WI38 (cell line): ENCODE results near the gene TRAM1L1.

Source experiments
- H3K4me3 ChIP-seq: 2 replicates; pipeline ENCODE4 v1.5.1; 2011; ENCODE audit warnings: low read depth, mild to moderate bottlenecking, control low read depth, low read length
- TF ChIP-seq, protein P1 (sequence below): IDR thresholded peaks from 2 replicates; pipeline ENCODE4 v1.5.1; 2012; ENCODE audit warnings: low read depth, mild to moderate bottlenecking, control low read depth, low read length

TRAM1L1 gene

GRCh38 chr4:117084866-117085701 is at the start of gene TRAM1L1:
TSS of gene TRAM1L1 (minus strand) at chr4:117085576. CDS start at chr4:117085393, 183 bp downstream.
- peak within 1 kb of the TSS; percentile 61 for H3K4me3 ChIP-seq
- TF ChIP-seq, protein P1, sequence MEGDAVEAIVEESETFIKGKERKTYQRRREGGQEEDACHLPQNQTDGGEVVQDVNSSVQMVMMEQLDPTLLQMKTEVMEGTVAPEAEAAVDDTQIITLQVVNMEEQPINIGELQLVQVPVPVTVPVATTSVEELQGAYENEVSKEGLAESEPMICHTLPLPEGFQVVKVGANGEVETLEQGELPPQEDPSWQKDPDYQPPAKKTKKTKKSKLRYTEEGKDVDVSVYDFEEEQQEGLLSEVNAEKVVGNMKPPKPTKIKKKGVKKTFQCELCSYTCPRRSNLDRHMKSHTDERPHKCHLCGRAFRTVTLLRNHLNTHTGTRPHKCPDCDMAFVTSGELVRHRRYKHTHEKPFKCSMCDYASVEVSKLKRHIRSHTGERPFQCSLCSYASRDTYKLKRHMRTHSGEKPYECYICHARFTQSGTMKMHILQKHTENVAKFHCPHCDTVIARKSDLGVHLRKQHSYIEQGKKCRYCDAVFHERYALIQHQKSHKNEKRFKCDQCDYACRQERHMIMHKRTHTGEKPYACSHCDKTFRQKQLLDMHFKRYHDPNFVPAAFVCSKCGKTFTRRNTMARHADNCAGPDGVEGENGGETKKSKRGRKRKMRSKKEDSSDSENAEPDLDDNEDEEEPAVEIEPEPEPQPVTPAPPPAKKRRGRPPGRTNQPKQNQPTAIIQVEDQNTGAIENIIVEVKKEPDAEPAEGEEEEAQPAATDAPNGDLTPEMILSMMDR: no peak

DNA sequence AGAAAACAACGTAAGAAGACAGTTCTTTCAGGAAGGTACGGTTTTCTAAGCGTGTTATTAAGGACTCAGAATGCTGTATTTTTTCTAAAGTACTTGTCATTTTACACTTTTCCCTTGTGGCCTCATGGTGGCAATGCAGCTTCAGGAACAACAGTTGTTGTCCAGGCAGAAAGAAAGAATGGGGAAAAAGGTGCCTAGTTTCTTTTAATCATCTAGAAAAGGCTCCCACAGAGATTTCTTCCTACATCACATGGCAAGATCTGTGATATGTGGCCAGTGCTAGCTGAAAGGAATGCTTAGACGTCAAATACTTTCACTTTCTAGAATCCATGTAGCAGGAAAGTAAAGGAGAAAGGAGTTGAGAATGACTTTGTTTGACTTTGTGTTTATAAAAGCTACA is 49.0 kb upstream of the TRAM1L1 start:
- H3K4me3 ChIP-seq: no peak overlapping the region
- TF ChIP-seq, protein P1: peak; percentile 35; the same call in 1 of the 2 replicates

GRCh38 chr4:117096886-117097285 is 11.5 kb upstream of the TRAM1L1 start:
- no peak overlapping the region for H3K4me3 ChIP-seq
- TF ChIP-seq, protein P1: no peak

DNA sequence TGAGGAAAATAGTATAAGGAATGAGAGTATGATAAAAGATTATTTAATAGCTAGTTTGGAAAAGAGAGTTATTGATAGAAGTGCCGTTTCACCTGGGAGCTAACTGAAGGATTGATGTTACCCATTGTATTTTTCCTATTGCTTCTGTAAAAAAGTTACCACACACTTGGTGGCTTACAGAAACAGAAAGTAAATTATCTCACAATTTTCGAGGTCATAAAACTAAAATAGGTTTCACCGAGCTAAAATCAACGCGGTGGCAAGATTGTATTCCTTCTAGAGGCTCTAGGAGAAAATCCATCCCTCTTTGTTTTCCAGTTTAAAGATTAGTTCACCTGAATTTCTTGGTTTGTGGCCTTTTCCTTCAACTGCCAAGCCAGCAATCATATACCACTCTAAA is 11.1 kb upstream of the TRAM1L1 start:
- no peak overlapping the region for H3K4me3 ChIP-seq
- TF ChIP-seq, protein P1: no peak

DNA sequence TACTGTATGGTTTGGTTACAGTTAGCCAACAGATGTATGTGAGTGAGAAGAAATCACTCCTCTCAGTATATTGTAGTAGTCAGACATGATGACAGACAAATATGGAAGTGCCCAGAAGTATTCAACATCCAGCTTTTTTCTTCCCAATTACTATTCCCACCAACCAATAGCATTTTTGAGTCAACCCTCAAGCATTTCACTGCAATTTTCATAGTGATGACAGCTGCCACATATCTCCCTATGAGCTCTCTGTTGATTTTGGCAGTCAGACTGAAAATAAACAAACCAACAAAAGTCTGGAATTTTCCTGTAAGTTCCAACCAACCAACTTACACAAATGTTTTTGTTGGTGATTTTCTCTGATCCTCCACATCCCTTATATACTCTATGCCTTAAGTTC is 8.2 kb upstream of the TRAM1L1 start:
- TF ChIP-seq, protein P1: no peak
- no peak overlapping the region for H3K4me3 ChIP-seq

DNA sequence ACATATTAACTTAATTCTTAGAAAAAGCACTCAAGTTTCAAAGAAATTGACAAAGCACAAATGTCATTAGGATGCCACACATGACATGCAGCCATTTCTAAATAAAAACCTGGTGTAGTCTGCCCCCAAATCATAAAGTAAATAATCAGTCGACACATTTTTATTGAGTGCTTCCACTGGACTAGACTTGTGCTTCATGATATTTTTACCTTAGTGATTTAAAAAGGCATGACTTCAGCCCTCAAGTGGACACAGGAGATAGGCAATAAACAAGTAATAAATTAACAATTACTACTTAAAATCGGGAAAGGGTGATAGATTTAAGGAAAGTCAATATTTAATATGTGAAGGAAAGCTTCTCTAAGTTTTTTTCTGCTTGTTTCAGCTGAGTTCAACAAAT is 7.6 kb downstream of the TRAM1L1 start:
- H3K4me3 ChIP-seq: no peak overlapping the region
- TF ChIP-seq, protein P1: no peak

DNA sequence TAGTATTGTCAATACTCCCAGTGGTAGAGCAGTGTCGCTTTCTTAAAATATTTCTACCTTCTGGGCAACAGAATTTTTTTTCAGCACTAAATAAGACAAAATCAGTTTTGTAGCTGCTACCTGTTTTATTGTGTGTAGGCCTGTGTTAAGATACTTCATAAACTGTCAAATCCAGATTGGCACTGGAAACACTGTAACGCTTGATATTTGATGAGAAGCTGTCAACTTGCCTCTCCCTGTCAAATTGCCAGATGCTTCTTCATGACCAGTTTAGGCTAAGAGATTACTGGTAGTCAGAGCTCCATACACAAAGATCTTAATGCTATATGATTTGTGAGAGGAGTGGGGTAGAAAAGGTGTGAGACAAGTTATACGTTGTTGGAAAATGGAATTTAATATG is 17.3 kb downstream of the TRAM1L1 start:
- no peak overlapping the region for H3K4me3 ChIP-seq
- TF ChIP-seq, protein P1: no peak
